GM12892 (cell line): ENCODE data around the gene NKAPD1. TPM values are rescaled to one million over a fixed set of nuclear protein-coding genes. Genes with fewer than 3 reads are reported as not detected.
"Not testable (repeated sequence)": the region's sequence is repeated elsewhere in the genome, so short reads cannot be mapped to it uniquely, and the experiment has no call there.

Experiments
- DNase-seq: peaks from one replicate; pipeline ENCODE4 v3.0.0; 2011; ENCODE audit not compliant: insufficient read length
- FAIRE-seq: peaks from 2 replicates; lab custom pipeline; 2011; peaks lifted over from hg19 to GRCh38; lab: Jason Lieb, UNC
- POLR2A ChIP-seq: IDR thresholded peaks from 2 replicates; pipeline ENCODE4 v1.6.1; 2011; ENCODE audit warnings: low read depth, low read length, control low read depth
- POLR2AphosphoS5 ChIP-seq: IDR thresholded peaks from 2 replicates; pipeline ENCODE4 v1.6.1; 2011; ENCODE audit warnings: low read depth, low read length, control low read depth
- TAF1 ChIP-seq: IDR thresholded peaks from 2 replicates; pipeline ENCODE4 v1.6.1; 2011; ENCODE audit warnings: low read depth, mild to moderate bottlenecking, control low read depth, low read length, borderline replicate concordance
- polyA plus RNA-seq: library from polyadenylated mRNA; unstranded; fragments of >200 nt; gene quantifications from one replicate; pipeline ENCODE4 v1.2.1, GENCODE V29; 2012; ENCODE audit warnings: missing spikeins, inconsistent platforms; ENCODE audit not compliant: missing spikeins

Gene NKAPD1
- polyA plus RNA-seq, result 22.7 TPM

- peak; percentile 58; the same call in 1 of the 2 replicates for TF ChIP-seq POLR2AphosphoS5
- peak; percentile 49; the same call in 1 of the 2 replicates for TF ChIP-seq TAF1
- TF ChIP-seq POLR2A, result peak; percentile 70
- peak; percentile 57 for DNase-seq
- peak; percentile 92 for FAIRE-seq
These were observed at the start of gene NKAPD1, which contains the start of gene PIH1D2 for GRCh38 chr11:112073941-112074811. NKAPD1 (plus strand) TSS chr11:112074299; CDS start chr11:112075575, 1,276 bp downstream. PIH1D2 (minus strand) TSS chr11:112074017; CDS start chr11:112073174, 843 bp downstream.

- FAIRE-seq, result peak; percentile 100
- DNase-seq, result peak; percentile 66
- TF ChIP-seq POLR2A (peak; percentile 75), POLR2AphosphoS5 (peak; percentile 65; the same call in 1 of the 2 replicates), TAF1 (peak; percentile 83; the same call in 1 of the 2 replicates)
These were observed 49.1 kb upstream of the NKAPD1 start, which contains the start of gene DLAT for GRCh38 chr11:112024773-112025678. DLAT (plus strand) TSS chr11:112025408; CDS start chr11:112025473, 65 bp downstream.

GRCh38 chr11:112025707-112026106 lies 48.4 kb upstream of the NKAPD1 start:
- DNase-seq (peak; percentile 9), FAIRE-seq (no peak)
- TF ChIP-seq POLR2A, result no peak
- no peak for TF ChIP-seq POLR2AphosphoS5
- TF ChIP-seq TAF1, result no peak

- not testable (repeated sequence) for DNase-seq, FAIRE-seq
These were observed 47.2 kb upstream of the NKAPD1 start for GRCh38 chr11:112026784-112027410.

GRCh38 chr11:112029460-112029859 lies 44.6 kb upstream of the NKAPD1 start:
- FAIRE-seq, result no peak
- no peak for DNase-seq
- TF ChIP-seq TAF1 (no peak), POLR2A (no peak), POLR2AphosphoS5 (no peak)

- TF ChIP-seq TAF1 (no peak), POLR2A (no peak), POLR2AphosphoS5 (no peak)
- DNase-seq (no peak), FAIRE-seq (no peak)
These were observed 40.2 kb upstream of the NKAPD1 start for GRCh38 chr11:112033902-112034301.

- no peak for FAIRE-seq
- DNase-seq, result no peak
- TF ChIP-seq POLR2A (no peak), TAF1 (no peak), POLR2AphosphoS5 (no peak)
These were observed 36.6 kb upstream of the NKAPD1 start for GRCh38 chr11:112037527-112037926.

- DNase-seq (no peak), FAIRE-seq (no peak)
- TF ChIP-seq POLR2A (no peak), POLR2AphosphoS5 (no peak), TAF1 (no peak)
These were observed 31.7 kb upstream of the NKAPD1 start for GRCh38 chr11:112042161-112042960.

- no peak for DNase-seq
- no peak for TF ChIP-seq POLR2AphosphoS5
- no peak for TF ChIP-seq TAF1
- TF ChIP-seq POLR2A, result no peak
- FAIRE-seq, result no peak
These were observed 31.2 kb upstream of the NKAPD1 start for GRCh38 chr11:112042961-112043304.

GRCh38 chr11:112044961-112045360 lies 29.1 kb upstream of the NKAPD1 start:
- TF ChIP-seq POLR2AphosphoS5, result no peak
- no peak for TF ChIP-seq TAF1
- no peak for TF ChIP-seq POLR2A
- no peak for FAIRE-seq

GRCh38 chr11:112046647-112047046 lies 27.5 kb upstream of the NKAPD1 start:
- not testable (repeated sequence) for DNase-seq, FAIRE-seq

More at GRCh38 chr11:112044961-112045360, 29.1 kb upstream of the NKAPD1 start:
- no peak for DNase-seq

GRCh38 chr11:112048256-112048655 lies 25.8 kb upstream of the NKAPD1 start:
- DNase-seq, result not testable (repeated sequence)
- FAIRE-seq, result peak; percentile 40
